GM15510 (cell line): ENCODE measurements around the gene SCRN1.

ENCODE experiments used
- POLR2A ChIP-seq: IDR thresholded peaks from 3 replicates; pipeline ENCODE4 v1.6.1; 2011; ENCODE audit warnings: borderline replicate concordance; ENCODE audit not compliant: insufficient read length; ENCODE audit errors: extremely low read depth

The SCRN1 gene, protein sequence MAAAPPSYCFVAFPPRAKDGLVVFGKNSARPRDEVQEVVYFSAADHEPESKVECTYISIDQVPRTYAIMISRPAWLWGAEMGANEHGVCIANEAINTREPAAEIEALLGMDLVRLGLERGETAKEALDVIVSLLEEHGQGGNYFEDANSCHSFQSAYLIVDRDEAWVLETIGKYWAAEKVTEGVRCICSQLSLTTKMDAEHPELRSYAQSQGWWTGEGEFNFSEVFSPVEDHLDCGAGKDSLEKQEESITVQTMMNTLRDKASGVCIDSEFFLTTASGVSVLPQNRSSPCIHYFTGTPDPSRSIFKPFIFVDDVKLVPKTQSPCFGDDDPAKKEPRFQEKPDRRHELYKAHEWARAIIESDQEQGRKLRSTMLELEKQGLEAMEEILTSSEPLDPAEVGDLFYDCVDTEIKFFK

DNA sequence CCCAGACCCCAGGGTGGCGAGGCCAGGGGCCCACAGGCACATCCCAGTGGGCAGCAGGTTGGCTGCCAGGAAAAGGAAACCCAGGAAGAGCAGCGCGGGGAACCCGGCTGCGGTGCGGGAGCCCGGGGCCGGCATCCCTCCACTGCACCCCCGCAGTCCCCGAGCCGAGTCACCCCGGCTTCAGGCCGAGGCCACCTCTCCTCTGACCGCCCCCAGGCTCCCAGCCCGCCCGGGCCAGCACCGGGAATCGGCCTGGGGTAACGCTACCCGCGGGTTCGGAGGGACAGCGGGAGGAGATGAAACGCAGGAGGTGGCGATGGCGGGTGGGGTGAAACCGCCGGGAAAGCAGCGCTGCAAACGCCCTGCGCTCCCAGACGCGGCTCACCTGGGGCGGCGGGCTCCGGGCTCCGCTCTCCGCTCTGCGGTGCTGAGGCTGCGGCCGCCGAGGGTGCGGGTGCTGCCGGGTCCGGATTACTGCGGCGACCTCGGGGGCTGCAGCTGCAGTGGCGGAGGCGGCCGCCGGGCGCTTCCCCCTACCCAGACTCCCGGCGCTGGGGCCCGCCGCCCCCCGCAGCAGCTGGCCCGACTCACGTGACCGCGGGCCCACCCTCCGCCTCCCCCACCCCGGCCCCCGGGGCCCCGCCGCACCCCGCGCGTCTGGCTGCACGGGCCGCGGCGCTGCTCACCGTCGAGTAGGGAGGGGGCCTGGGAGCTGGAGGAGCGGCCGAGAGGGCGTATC lies at the start of gene SCRN1:
Gene SCRN1 (minus strand): TSS at position 545 of the 739 bp plus-strand sequence. CDS start 20,734 bp downstream, outside the sequence.
- TF ChIP-seq POLR2A: peak; percentile 70

GRCh38 chr7:30038196-30038980 lies 48.8 kb upstream of the SCRN1 start:
- TF ChIP-seq POLR2A: no peak

GRCh38 chr7:30036220-30036619 lies 46.6 kb upstream of the SCRN1 start:
- no peak for TF ChIP-seq POLR2A

DNA sequence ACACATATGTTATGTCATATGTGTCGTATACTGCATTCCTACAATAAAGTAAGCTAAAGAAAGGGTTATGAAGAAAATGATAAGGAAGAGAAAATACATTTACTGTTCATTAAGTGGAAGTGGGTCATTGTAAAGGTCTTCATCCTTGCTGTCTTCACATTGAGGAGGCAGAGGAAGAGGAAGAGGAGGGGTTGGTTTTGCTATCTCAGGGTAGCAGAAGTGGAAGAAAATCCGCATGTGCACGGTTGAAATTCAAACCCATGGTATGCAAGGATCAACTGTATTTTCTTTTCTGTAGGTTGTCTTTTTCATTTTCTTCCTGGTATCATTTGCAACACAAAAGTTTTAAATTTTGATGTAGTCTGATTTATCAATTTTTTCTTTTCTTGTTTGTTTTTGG lies 44.9 kb upstream of the SCRN1 start:
- TF ChIP-seq POLR2A: no peak

DNA sequence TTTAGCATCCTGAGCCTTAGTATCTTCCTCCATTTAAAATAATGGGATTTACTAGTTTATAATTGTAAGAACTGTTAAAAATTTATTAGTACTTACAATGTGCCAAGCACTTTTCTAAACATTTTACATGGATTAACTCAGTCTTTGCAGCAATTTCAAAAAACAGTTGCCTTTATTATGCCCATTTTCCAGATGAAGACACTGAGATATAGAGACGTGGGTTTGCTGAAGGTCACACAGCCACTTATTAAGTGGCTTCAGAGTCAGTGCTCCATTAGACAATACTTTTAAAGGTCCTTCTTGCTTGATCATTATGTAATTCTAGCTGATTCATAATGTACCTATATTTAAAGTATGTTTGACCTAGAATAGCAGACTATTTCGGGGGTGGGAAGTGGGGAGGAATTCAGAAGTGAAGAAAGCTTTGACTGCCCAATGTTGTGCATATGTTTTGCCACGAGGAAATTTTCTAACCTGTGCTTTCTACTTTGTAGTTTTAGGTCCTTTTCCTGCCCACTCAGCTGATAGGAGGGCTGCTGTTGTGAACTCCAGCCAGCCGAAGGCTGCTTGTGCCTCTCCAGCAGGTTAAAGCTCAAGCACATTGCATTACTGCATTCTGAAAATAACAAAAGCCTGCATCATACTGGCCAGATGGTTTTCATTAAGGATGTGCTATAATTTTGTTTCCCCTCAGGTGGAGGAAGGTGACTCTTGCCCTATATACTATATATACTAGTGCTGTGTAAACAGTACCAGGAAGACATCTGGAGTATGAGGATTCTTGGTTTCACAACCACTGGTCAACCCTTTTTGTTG lies 42.9 kb upstream of the SCRN1 start:
- no peak for TF ChIP-seq POLR2A

DNA sequence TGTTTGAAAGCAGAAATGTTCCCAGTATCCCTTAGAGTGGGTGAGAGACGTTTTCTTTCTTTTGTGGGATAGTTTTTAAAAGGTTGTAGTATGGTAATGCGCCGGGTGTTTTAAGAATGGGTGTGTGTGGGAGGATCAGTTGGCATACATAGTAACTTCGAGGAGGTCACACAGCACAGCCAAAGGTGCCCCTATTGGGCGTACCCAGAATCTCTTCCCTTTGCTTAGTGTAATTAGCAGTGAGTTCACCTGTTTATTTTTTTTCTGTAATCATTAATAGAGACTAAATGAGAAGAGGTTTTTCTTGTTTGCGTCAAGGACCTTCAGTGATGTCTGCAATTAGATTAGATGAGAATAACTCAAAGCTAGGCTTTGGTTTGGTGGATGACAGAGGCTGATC lies 40.1 kb upstream of the SCRN1 start:
- TF ChIP-seq POLR2A: no peak

DNA sequence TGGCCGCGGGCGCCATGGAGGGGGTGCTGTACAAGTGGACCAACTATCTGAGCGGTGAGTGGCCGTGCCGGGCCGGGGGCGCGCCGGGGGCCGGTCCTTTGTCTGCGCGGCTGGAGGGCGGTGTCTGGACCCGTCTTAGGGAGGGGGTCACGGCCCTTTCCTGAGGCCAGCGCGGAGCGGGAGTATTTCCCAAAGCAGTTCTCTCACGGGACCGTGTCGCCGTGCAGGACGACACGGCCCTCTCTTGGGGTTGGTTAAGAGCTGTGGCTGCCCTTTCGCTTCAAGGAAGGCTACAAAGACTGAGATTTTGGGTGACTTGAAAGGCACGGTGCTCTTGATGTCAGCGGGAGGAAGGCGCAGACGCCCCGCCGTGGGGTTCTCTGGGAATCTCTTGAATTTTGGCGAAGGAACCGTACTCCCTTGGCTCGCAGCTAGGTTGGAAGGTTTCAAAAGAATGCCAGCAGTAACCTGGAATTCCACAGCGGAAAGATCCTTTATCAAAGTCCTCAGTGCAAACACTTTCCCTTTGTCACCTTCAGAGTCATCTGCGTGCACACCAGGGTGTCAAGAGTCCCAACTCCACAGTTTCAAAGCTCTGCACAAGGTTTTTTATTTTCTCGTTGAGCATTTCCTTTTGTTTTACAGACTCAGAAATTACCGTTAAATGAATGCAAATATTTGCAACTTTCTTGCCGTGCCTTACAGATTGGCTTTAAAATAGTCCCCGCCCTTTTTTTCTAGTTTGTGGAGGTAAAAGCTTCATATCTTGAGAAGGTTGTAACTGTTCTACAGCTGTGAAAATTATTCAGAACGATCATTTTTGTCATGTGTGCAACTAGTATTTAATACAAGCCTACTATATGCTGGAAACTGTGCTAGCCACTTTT lies 39.4 kb upstream of the SCRN1 start:
- no peak for TF ChIP-seq POLR2A

GRCh38 chr7:30028216-30028748 lies 38.7 kb upstream of the SCRN1 start, which contains the start of gene PLEKHA8:
Gene PLEKHA8 (plus strand): TSS chr7:30028412. CDS start chr7:30028763, 351 bp downstream.
- TF ChIP-seq POLR2A: peak; percentile 55

DNA sequence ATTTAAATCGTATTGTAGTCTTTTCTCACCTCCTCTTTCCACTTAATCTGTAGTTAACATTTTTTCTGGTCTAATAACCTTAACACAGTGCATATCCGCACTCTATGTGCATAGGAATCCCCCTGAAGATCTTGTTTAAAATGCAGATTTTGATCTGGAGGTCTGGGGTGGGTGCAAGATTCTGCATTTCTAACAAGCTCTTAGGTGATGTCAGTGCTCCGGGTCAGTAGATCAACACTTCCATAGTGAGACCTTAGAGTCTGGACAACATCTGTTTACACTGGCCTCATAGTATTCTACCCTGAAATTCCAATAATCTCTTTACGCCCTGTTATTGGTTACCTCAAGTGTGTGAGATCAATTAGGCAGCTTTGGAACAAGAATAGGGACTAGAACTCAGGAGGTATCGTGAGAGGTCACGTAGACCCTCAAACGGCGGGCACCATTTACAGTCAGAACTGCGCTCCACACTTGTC lies 38.2 kb upstream of the SCRN1 start:
- no peak for TF ChIP-seq POLR2A

GRCh38 chr7:30027065-30027456 lies 37.5 kb upstream of the SCRN1 start:
- TF ChIP-seq POLR2A: no peak

DNA sequence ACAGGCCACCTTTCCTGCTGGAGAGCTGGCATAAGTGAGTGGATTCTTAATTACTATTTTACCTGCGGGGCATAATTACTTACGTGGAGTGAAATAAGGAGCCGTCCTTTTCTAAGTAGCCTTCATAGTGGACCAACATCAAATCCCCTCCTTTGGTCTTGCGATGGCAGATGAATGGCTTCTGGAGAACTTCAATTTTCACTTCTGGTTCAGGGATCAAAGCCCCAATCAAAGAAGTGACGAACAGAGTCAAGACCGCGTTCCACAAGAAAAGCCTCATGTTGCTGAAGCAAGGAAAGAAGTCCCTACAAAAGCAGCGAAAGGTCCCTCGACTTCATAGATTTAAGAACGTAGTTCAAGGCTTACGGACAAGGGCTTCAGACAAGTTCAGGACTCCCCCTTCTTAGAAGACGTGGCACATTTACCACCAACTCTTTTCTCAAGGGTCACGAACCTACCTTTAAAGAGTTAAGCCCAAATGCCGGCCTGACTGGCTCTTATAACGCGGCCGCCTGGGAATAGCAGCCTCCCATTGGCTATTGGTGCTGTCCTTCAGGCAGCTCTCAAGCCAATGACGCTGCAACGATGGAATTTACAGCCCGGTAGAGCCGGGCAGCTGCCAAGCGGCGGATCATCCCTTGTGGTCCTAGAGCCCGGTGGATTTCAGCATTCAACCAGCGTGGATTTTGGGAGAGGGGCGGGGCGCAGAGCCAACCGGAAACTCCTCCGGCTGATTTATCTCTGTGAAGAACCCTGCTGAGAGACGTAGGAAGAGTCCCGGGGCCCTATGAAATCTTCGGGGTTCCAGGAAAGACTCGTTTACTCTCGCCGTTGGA lies 36.8 kb upstream of the SCRN1 start, which contains the start of gene FKBP14:
Gene FKBP14 (minus strand): TSS at position 474 of the 836 bp plus-strand sequence. CDS start 194 bp downstream, at position 280.
- peak; percentile 59 for TF ChIP-seq POLR2A

- no peak for TF ChIP-seq POLR2A
Measured at GRCh38 chr7:30023524-30023923, 33.9 kb upstream of the SCRN1 start.

DNA sequence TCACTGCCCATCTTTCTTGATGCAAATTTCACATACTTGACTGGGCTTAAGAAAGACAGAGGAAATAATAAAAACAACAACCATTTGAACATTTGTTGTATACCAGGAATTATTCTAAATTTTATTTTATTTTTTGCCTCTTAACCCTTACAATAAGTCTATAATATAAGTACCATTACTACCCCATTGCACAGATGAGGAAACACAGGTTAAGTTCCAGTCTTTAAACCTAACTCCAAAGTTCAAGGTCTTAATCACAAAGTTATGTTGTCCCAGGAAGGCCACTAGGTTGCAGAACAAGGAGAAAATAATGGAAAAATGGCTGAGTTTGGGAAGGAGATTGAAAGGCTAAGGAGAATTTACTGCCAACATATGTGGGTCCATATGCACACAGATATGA lies 33.4 kb upstream of the SCRN1 start:
- TF ChIP-seq POLR2A: no peak

- no peak for TF ChIP-seq POLR2A
Measured at GRCh38 chr7:30020535-30020934, 30.9 kb upstream of the SCRN1 start.
